GM12878 (cell line): ENCODE measurements around the gene SLC2A9. TPM values are rescaled to one million over a fixed set of nuclear protein-coding genes. Genes with fewer than 3 reads are reported as not detected.

Source experiments
- ATAC-seq: fragments of 200-7000 bp; cut with Tn5 transposase; 3 replicates; pipeline ENCODE4 v1.9.1; 2020; ENCODE audit warnings: mild to moderate bottlenecking, moderate library complexity
- BruUV-seq: library from RNA; stranded (reverse); fragments of 400-500 nt; replicated peaks from 2 replicates; lab custom pipeline; 2021; lab: Mats Ljungman, UMichigan
- CTCF ChIA-PET: fragments of 300-600 bp; sonication (Branson Sonifier 250); formaldehyde crosslinking; extraction: SDS; loops from one replicate; lab custom pipeline; 2021; ENCODE audit warnings: inconsistent platforms; lab: Yijun Ruan, JAX
- POLR2A ChIA-PET: fragments of 350-600 bp; formaldehyde crosslinking; extraction: SDS; loops from one replicate; lab custom pipeline; 2021; ENCODE audit warnings: inconsistent platforms; lab: Charles Lee
- RAD21 ChIA-PET: fragments of 300-600 bp; sonication (Branson Sonifier 250); formaldehyde crosslinking; loops from one replicate; lab custom pipeline; 2023; ENCODE audit warnings: antibody characterized with exemption; ENCODE audit not compliant: unreplicated experiment; lab: Charles Lee
- SMC1A ChIA-PET: fragments of 300-600 bp; sonication (Branson Sonifier 250); formaldehyde crosslinking; loops from one replicate; lab custom pipeline; 2023; ENCODE audit not compliant: unreplicated experiment, uncharacterized antibody; lab: Charles Lee
- DNase-seq: peaks from one replicate; pipeline ENCODE4 v3.0.0-alpha.2; 2011; ENCODE audit warnings: low read depth, low spot score
- FAIRE-seq: peaks from 3 replicates; lab custom pipeline; 2011; peaks lifted over from hg19 to GRCh38; lab: Jason Lieb, UNC
- H2AFZ ChIP-seq: 2 replicates; pipeline ENCODE4 v1.6.0; 2011; ENCODE audit warnings: low read depth, low read length, control low read depth; ENCODE audit not compliant: control insufficient read depth
- H3K27ac ChIP-seq: 2 replicates; pipeline ENCODE4 v1.5.1; 2011; ENCODE audit warnings: control low read depth; ENCODE audit not compliant: control insufficient read depth, insufficient read depth
- H3K27me3 ChIP-seq, 2 experiments: replicated peaks in 1 of 2; 2 replicates each; pipeline versions ENCODE4 v1.6.0 to v1.6.1; 2011; ENCODE audit warnings: low read length in 1 of 2; ENCODE audit not compliant: control insufficient read depth in 2 of 2, insufficient read depth in 2 of 2
- H3K36me3 ChIP-seq, 2 experiments: 2 replicates each; pipeline ENCODE4 v1.5.1; 2011; ENCODE audit warnings: low read length in 1 of 2; ENCODE audit not compliant: control insufficient read depth in 2 of 2, insufficient read depth in 2 of 2
- H3K4me1 ChIP-seq: 2 replicates; pipeline ENCODE4 v1.6.1; 2011; ENCODE audit warnings: mild to moderate bottlenecking, low read length, moderate library complexity, mixed read lengths; ENCODE audit not compliant: control insufficient read depth, insufficient read depth
- H3K4me2 ChIP-seq: 2 replicates; pipeline ENCODE4 v1.6.0; 2011; ENCODE audit warnings: control low read depth; ENCODE audit not compliant: control insufficient read depth, insufficient read depth
- H3K4me3 ChIP-seq: fragments of 200-600 bp; sonication (generic); 2 replicates; pipeline ENCODE4 v1.5.1; 2016
- H3K79me2 ChIP-seq: 2 replicates; pipeline ENCODE4 v1.6.0; 2011; ENCODE audit warnings: low read length; ENCODE audit not compliant: control insufficient read depth, insufficient read depth
- H3K9ac ChIP-seq: 2 replicates; pipeline ENCODE4 v1.8.0; 2011; ENCODE audit warnings: low read length, control low read depth, mixed read lengths; ENCODE audit not compliant: control insufficient read depth, insufficient read depth
- H3K9me3 ChIP-seq: replicated peaks from 3 replicates; pipeline ENCODE4 v1.5.1; 2011; ENCODE audit warnings: mild to moderate bottlenecking, low read length; ENCODE audit not compliant: control insufficient read depth, insufficient read depth
- H4K20me1 ChIP-seq: 2 replicates; pipeline ENCODE4 v1.6.0; 2011; ENCODE audit not compliant: control insufficient read depth, insufficient read depth
- KLF5 ChIP-seq: fragments of 450-650 bp; IDR thresholded peaks from 2 replicates; pipeline ENCODE4 v1.6.1; 2014; ENCODE audit warnings: mild to moderate bottlenecking; ENCODE audit not compliant: partially characterized antibody
- ZNF207 ChIP-seq: fragments of 450-650 bp; IDR thresholded peaks from 2 replicates; pipeline ENCODE4 v1.6.1; 2014; ENCODE audit warnings: antibody characterized with exemption, mild to moderate bottlenecking, borderline replicate concordance
- ZNF592 ChIP-seq: fragments of 450-650 bp; IDR thresholded peaks from 2 replicates; pipeline ENCODE4 v1.6.1; 2017; ENCODE audit warnings: mild to moderate bottlenecking, moderate library complexity
- WGBS: methylation state at CpG from one replicate; pipeline ENCODE4 v1.1.6; 2016; ENCODE audit warnings: low lambda C conversion rate; ENCODE audit not compliant: insufficient replicate concordance, insufficient coverage; ENCODE audit errors: missing lambda C conversion rate; 5-methylcytosine and 5-hydroxymethylcytosine counted together
- in situ Hi-C: fragments of 300-500 bp; cut with MboI; formaldehyde crosslinking; loops from 9 replicates; pipeline ENCODE4 v1.14.3; 2018; ENCODE audit warnings: mixed read lengths
- intact Hi-C: fragments of 100-400 bp; cut with micrococcal nuclease; formaldehyde crosslinking; loops from one replicate; pipeline ENCODE4 v1.14.2; 2022; ENCODE audit not compliant: unreplicated experiment
- polyA plus RNA-seq, 11 experiments: library from polyadenylated mRNA; depleted of rRNA in 4 of 11; unstranded in 6 of 11; stranded (reverse) in 5 of 11; fragments of >200 nt; fragmentation: Nextera tagmentation in 4 of 11; fragmentation: Illumina TruSeq in 1 of 11; extraction: Ambion mirVana in 4 of 11; extraction: Trizol in 1 of 11; gene quantifications; 1 replicate in 1 of 11; 2 replicates in 10 of 11; pipeline versions ENCODE4 v1.2.1 to v1.2.3, GENCODE V29; 2011 to 2016; ENCODE audit warnings: inconsistent platforms in 2 of 11, missing spikeins in 2 of 11, low read depth in 1 of 11
- total RNA-seq, 4 experiments: library from RNA; depleted of rRNA in 3 of 4; stranded (reverse); fragments of >200 nt in 3 of 4; fragmentation: Illumina TruSeq in 1 of 4; extraction: Trizol in 1 of 4; gene quantifications; 2 replicates each; pipeline versions ENCODE4 v1.2.1 to v1.2.3, GENCODE V29; 2013 to 2021

The SLC2A9 gene
- total and polyA plus RNA-seq, 10 of the 15 experiments (the other 5 are each of a cell fraction or from before 2014, with no cell fraction given) = 0.28 to 2.8 (median 1.2) TPM

DNA sequence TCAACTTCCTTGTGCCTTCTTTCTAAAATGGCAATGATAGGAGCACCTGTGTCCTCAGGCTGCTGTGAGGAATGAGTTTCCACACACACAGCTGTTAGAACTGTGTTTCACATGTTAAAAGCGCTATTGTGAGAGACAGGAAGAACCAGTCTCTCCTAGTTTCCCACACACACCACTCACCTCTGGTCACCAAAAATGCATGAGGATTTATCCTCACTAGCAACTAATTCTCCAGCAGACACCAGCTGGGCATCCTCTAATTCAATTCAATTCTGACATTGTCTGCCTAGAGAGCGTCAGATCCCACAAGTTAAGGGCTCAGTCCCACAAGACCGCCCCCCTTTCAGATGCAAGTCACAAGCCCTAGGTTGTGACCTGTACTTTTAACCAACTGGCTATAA lies 29.0 kb upstream of the SLC2A9 start (continued):
- TF ChIP-seq ZNF592 = no peak

DNA sequence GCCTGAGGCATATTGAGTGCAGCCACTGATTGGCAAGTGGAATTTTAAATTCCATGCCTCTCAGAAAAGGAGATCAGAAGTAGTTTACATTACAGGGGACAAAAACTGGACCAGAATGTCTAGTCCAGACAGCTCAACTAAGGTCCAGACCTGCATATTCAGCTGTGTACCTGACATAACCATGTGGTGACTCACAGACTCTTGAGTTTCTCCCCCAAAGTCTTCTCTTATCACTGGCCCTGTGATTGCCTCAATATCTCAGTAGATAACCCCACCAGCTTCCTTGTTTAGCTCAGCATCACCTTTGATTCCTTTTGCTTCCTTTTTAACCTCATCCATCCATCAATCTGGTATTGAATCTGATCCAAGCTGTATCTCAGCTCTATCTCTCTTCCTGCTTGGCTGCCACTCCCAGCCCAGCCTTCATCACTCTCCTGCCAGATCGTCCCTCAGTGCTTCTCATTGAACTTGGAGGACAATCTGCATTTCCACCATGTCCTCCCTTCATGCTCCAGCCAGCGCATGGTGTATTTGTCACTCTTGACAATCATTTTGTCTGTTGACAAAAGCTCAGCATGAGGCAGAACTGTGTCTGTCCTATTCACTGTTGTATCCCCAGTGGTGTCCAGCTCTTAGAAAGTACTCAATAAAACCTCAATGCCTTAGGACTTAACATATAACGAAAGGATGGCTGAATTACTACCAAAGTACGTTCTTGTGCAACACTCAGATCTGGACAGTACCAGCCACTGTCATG lies 27.8 kb upstream of the SLC2A9 start:
- no peaks in the 10 kb centered on the region for H3K27me3 ChIP-seq
- POLR2A ChIA-PET = no interaction called here
- DNase-seq (no peak), FAIRE-seq (no peak), ATAC-seq (no peak)
- H3K9me3 ChIP-seq = no peaks in the 10 kb centered on the region
- H2AFZ ChIP-seq = no peak overlapping the region
- in situ Hi-C loops = no loop called here
- H3K27ac ChIP-seq = no peak overlapping the region
- intact Hi-C loops = no loop called here
- no peaks in the 10 kb centered on the region for H3K79me2 ChIP-seq
- SMC1A ChIA-PET = no interaction called here
- BruUV-seq = no TSS peak
- no peaks in the 10 kb centered on the region for H3K4me1 ChIP-seq
- TF ChIP-seq ZNF207 (no peak), KLF5 (no peak)
- no peak overlapping the region for H3K4me3 ChIP-seq
- H3K9ac ChIP-seq = no peak overlapping the region
- no peaks in the 10 kb centered on the region for H3K36me3 ChIP-seq
- H4K20me1 ChIP-seq = no peaks in the 10 kb centered on the region
- 56% methylated on average over 4 of the region's 4 CpGs for WGBS
- CTCF ChIA-PET = no interaction called here
- H3K4me2 ChIP-seq = no peak overlapping the region
- RAD21 ChIA-PET = no interaction called here
